Measurements from ENCODE around the gene UBALD2.

GRCh38 chr17:76241691-76242255 lies 23.4 kb upstream of the UBALD2 start:
- TF ChIP-seq CTCF (conservative IDR thresholded peaks at IDR 0.05 in 1 of 2, IDR thresholded peaks at IDR 0.05 in 1 of 2; ENCODE audit: extremely low read depth in 1 of 2, insufficient read depth in 1 of 2, low read depth in 1 of 2, low read length in 2 of 2) (no peak), EZH2 (IDR thresholded peaks at IDR 0.05; ENCODE audit: borderline replicate concordance, low read length) (no peak)
